BLaER1 treated with 17β-estradiol and CSF1 and Interleukin-3, amounts not matched to agents 10 nM and 100 nM (cell line): ENCODE data around the gene PFKFB1.

ENCODE experiments used
- H3K27ac ChIP-seq, 11 experiments: shearing (Covaris generic); formaldehyde crosslinking; 2 replicates each; pipeline ENCODE4 v1.8.1; 2022
- H3K27me3 ChIP-seq, 11 experiments: shearing (Covaris generic); formaldehyde crosslinking; 2 replicates each; pipeline ENCODE4 v1.8.1; 2022
- H3K36me3 ChIP-seq, 11 experiments: shearing (Covaris generic); formaldehyde crosslinking; 2 replicates each; pipeline ENCODE4 v1.8.1; 2022
- H3K4me1 ChIP-seq, 10 experiments: shearing (Covaris generic); formaldehyde crosslinking; 2 replicates each; pipeline ENCODE4 v1.8.1; 2022
- H3K4me2 ChIP-seq, 11 experiments: shearing (Covaris generic); formaldehyde crosslinking; 2 replicates each; pipeline ENCODE4 v1.8.1; 2022
- H3K4me3 ChIP-seq, 10 experiments: shearing (Covaris generic); formaldehyde crosslinking; 2 replicates each; pipeline ENCODE4 v1.8.1; 2022
- H3K9ac ChIP-seq, 11 experiments: shearing (Covaris generic); formaldehyde crosslinking; 2 replicates each; pipeline ENCODE4 v1.8.1; 2022
- H3K9me3 ChIP-seq, 11 experiments: shearing (Covaris generic); formaldehyde crosslinking; replicated peaks in 1 of 11; 2 replicates each; pipeline ENCODE4 v1.8.1; 2022
- H4K20me1 ChIP-seq, 11 experiments: shearing (Covaris generic); formaldehyde crosslinking; 2 replicates each; pipeline ENCODE4 v1.8.1; 2022
- Cebpa-rat ChIP-seq, 11 experiments: shearing (Covaris generic); IDR thresholded peaks; 2 replicates each; pipeline ENCODE4 v1.8.1; 2022

The PFKFB1 gene

GRCh38 chrX:54978448-54978847 is 15.5 kb downstream of the PFKFB1 start:
- Histone ChIP-seq H3K9me3 (peaks cover 4 to 21% (median 5%) of the 10 kb centered on the region in 11 experiments; a peak in 18 of 22 replicates), H4K20me1 (no peaks in the 10 kb centered on the region), H3K9ac (no peak overlapping the region), H3K27me3 (peaks cover 57 to 92% (median 80%) of the 10 kb centered on the region in 11 experiments), H3K4me3 (no peak overlapping the region), H3K27ac (no peak overlapping the region), H3K4me1 (no peaks in the 10 kb centered on the region), H3K4me2 (no peak overlapping the region), H3K36me3 (no peaks in the 10 kb centered on the region)
- no peak for TF ChIP-seq Cebpa-rat (IDR thresholded peaks at IDR 0.05)

- Histone ChIP-seq H3K9ac (no peak overlapping the region), H3K36me3 (no peaks in the 10 kb centered on the region), H3K9me3 (peaks cover 0 to 16% (median 0%) of the 10 kb centered on the region in 11 experiments; a peak in 5 of 22 replicates), H3K4me3 (no peak overlapping the region), H3K4me1 (no peaks in the 10 kb centered on the region), H3K27me3 (peaks cover 51 to 83% (median 70%) of the 10 kb centered on the region in 11 experiments), H3K27ac (no peak overlapping the region), H4K20me1 (no peaks in the 10 kb centered on the region), H3K4me2 (no peak overlapping the region)
- no peak for TF ChIP-seq Cebpa-rat (IDR thresholded peaks at IDR 0.05)
Measured at GRCh38 chrX:54977387-54977786, 16.6 kb downstream of the PFKFB1 start.

- H3K27ac ChIP-seq, result no peak overlapping the region
- H3K36me3 ChIP-seq, result no peaks in the 10 kb centered on the region
- no peaks in the 10 kb centered on the region for H3K4me1 ChIP-seq
- H3K4me2 ChIP-seq, result no peak overlapping the region
- peaks cover 54 to 69% (median 64%) of the 10 kb centered on the region in 11 experiments for H3K27me3 ChIP-seq
- peaks cover 5 to 16% (median 11%) of the 10 kb centered on the region in 11 experiments; a peak in 14 of 22 replicates for H3K9me3 ChIP-seq
- TF ChIP-seq Cebpa-rat (IDR thresholded peaks at IDR 0.05), result no peak
- H4K20me1 ChIP-seq, result no peaks in the 10 kb centered on the region
- no peak overlapping the region for H3K4me3 ChIP-seq
- H3K9ac ChIP-seq, result no peak overlapping the region
Measured at GRCh38 chrX:54964766-54965497, 29.1 kb downstream of the PFKFB1 start.

GRCh38 chrX:54961750-54962149 is 32.2 kb downstream of the PFKFB1 start:
- Histone ChIP-seq H3K4me3 (no peak overlapping the region), H3K27ac (no peak overlapping the region), H3K4me2 (no peak overlapping the region), H4K20me1 (no peaks in the 10 kb centered on the region), H3K9ac (no peak overlapping the region), H3K27me3 (peaks cover 84 to 96% (median 94%) of the 10 kb centered on the region in 11 experiments), H3K4me1 (no peaks in the 10 kb centered on the region), H3K36me3 (no peaks in the 10 kb centered on the region), H3K9me3 (no peaks in the 10 kb centered on the region; a peak in 1 of 22 replicates)
- no peak for TF ChIP-seq Cebpa-rat (IDR thresholded peaks at IDR 0.05)

GRCh38 chrX:54950730-54951375 is 43.1 kb downstream of the PFKFB1 start:
- no peak for TF ChIP-seq Cebpa-rat (IDR thresholded peaks at IDR 0.05)
- Histone ChIP-seq H4K20me1 (peaks cover 0 to 5% (median 0%) of the 10 kb centered on the region in 11 experiments; a peak in 5 of 22 replicates), H3K9ac (no peak overlapping the region), H3K4me3 (no peak overlapping the region), H3K27ac (no peak overlapping the region), H3K9me3 (no peaks in the 10 kb centered on the region; a peak in 1 of 22 replicates), H3K4me2 (no peak overlapping the region), H3K4me1 (no peaks in the 10 kb centered on the region), H3K36me3 (no peaks in the 10 kb centered on the region), H3K27me3 (peaks cover 87 to 100% (median 97%) of the 10 kb centered on the region in 11 experiments)

- no peak for TF ChIP-seq Cebpa-rat (IDR thresholded peaks at IDR 0.05)
Measured at GRCh38 chrX:54945224-54945623, 48.8 kb downstream of the PFKFB1 start.

GRCh38 chrX:54944816-54945215 is 49.2 kb downstream of the PFKFB1 start:
- TF ChIP-seq Cebpa-rat (IDR thresholded peaks at IDR 0.05), result no peak
- H3K27me3 ChIP-seq, result peaks cover 50 to 77% (median 63%) of the 10 kb centered on the region in 11 experiments
- no peaks in the 10 kb centered on the region for H3K36me3 ChIP-seq
- H3K4me2 ChIP-seq, result no peak overlapping the region
- no peaks in the 10 kb centered on the region for H3K4me1 ChIP-seq
- H3K4me3 ChIP-seq, result no peak overlapping the region
- H3K27ac ChIP-seq, result no peak overlapping the region
- no peaks in the 10 kb centered on the region; a peak in 1 of 22 replicates for H4K20me1 ChIP-seq
- no peaks in the 10 kb centered on the region; a peak in 1 of 22 replicates for H3K9me3 ChIP-seq
- no peak overlapping the region for H3K9ac ChIP-seq

More at GRCh38 chrX:54945224-54945623, 48.8 kb downstream of the PFKFB1 start:
- Histone ChIP-seq H3K27ac (no peak overlapping the region), H3K27me3 (peaks cover 54 to 81% (median 68%) of the 10 kb centered on the region in 11 experiments), H3K9ac (no peak overlapping the region), H3K36me3 (no peaks in the 10 kb centered on the region), H3K4me2 (no peak overlapping the region), H3K4me3 (no peak overlapping the region), H3K4me1 (no peaks in the 10 kb centered on the region), H4K20me1 (peaks cover 0 to under 1% (median 0%) of the 10 kb centered on the region in 11 experiments; a peak in 2 of 22 replicates), H3K9me3 (no peaks in the 10 kb centered on the region; a peak in 1 of 22 replicates)

GRCh38 chrX:54937416-54937815 is 56.6 kb downstream of the PFKFB1 start:
- Histone ChIP-seq H3K4me1 (no peaks in the 10 kb centered on the region), H3K4me3 (no peak overlapping the region), H3K27me3 (peaks cover 47 to 68% (median 57%) of the 10 kb centered on the region in 11 experiments)

GRCh38 chrX:54935306-54935705 is 58.7 kb downstream of the PFKFB1 start:
- Histone ChIP-seq H3K27me3 (peaks cover 63 to 84% (median 74%) of the 10 kb centered on the region in 11 experiments), H4K20me1 (peaks cover 0 to 6% (median 0%) of the 10 kb centered on the region in 11 experiments; a peak in 1 of 22 replicates), H3K4me1 (no peaks in the 10 kb centered on the region), H3K4me3 (no peak overlapping the region), H3K9ac (no peak overlapping the region), H3K9me3 (no peaks in the 10 kb centered on the region), H3K4me2 (no peak overlapping the region), H3K27ac (no peak overlapping the region), H3K36me3 (no peaks in the 10 kb centered on the region)
- no peak for TF ChIP-seq Cebpa-rat (IDR thresholded peaks at IDR 0.05)

More at GRCh38 chrX:54937416-54937815, 56.6 kb downstream of the PFKFB1 start:
- Histone ChIP-seq H4K20me1 (no peaks in the 10 kb centered on the region), H3K36me3 (no peaks in the 10 kb centered on the region), H3K9me3 (no peaks in the 10 kb centered on the region; a peak in 1 of 22 replicates), H3K4me2 (no peak overlapping the region), H3K9ac (no peak overlapping the region), H3K27ac (no peak overlapping the region)
- no peak for TF ChIP-seq Cebpa-rat (IDR thresholded peaks at IDR 0.05)
